Breast epithelium (tissue), 3 donors: ENCODE data around the gene CRCP.

Source experiments
- POLR2A ChIP-seq: fragments of 450-650 bp; IDR thresholded peaks from one replicate; pipeline ENCODE4 v1.6.1; 2016; ENCODE audit warnings: antibody characterized with exemption, mild to moderate bottlenecking, moderate library complexity
- TF ChIP-seq, protein P1 (sequence below), 3 donors: fragments of 450-650 bp; IDR thresholded peaks; one replicate each; pipeline ENCODE4 v1.5.1; 2016 to 2017; ENCODE audit warnings: antibody characterized with exemption in 3 of 3, mild to moderate bottlenecking in 3 of 3, moderate library complexity in 3 of 3

DNA sequence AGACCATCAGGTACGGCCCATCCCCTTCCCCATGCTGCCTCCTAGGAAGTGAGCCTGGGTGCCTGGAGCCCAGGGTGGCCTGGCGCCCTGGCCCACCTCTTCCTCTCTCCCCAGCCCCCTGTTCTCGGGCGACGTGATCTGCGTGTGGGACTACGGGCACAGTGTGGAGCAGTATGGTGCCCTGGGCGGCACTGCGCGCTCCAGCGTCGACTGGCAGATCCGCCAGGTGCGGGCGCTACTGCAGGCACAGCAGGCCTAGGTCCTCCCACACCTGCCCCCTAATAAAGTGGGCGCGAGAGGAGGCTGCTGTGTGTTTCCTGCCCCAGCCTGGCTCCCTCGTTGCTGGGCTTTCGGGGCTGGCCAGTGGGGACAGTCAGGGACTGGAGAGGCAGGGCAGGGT is 22.0 kb upstream of the CRCP start:
- TF ChIP-seq, protein P1, sequence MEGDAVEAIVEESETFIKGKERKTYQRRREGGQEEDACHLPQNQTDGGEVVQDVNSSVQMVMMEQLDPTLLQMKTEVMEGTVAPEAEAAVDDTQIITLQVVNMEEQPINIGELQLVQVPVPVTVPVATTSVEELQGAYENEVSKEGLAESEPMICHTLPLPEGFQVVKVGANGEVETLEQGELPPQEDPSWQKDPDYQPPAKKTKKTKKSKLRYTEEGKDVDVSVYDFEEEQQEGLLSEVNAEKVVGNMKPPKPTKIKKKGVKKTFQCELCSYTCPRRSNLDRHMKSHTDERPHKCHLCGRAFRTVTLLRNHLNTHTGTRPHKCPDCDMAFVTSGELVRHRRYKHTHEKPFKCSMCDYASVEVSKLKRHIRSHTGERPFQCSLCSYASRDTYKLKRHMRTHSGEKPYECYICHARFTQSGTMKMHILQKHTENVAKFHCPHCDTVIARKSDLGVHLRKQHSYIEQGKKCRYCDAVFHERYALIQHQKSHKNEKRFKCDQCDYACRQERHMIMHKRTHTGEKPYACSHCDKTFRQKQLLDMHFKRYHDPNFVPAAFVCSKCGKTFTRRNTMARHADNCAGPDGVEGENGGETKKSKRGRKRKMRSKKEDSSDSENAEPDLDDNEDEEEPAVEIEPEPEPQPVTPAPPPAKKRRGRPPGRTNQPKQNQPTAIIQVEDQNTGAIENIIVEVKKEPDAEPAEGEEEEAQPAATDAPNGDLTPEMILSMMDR (IDR thresholded peaks at IDR 0.05), result no peak
- no peak for TF ChIP-seq POLR2A
